HepG2 (cell line): ENCODE data around the gene TREH. TPM values are rescaled to one million over a fixed set of nuclear protein-coding genes. Genes with fewer than 3 reads are reported as not detected.

Source experiments
- ATAC-seq: fragments of 200-7000 bp; cut with Tn5 transposase; 3 replicates; pipeline ENCODE4 v1.9.1; 2020; ENCODE audit warnings: mild to moderate bottlenecking, moderate library complexity
- BruUV-seq: library from RNA; stranded (reverse); fragments of 400-500 nt; replicated peaks from 2 replicates; lab custom pipeline; 2021; lab: Mats Ljungman, UMichigan
- CTCF ChIA-PET: fragments of 300-600 bp; formaldehyde crosslinking; extraction: SDS; loops from one replicate; lab custom pipeline; 2021; ENCODE audit warnings: low total read pairs, inconsistent platforms, low intra/inter-chr PET ratio; lab: Yijun Ruan, JAX
- POLR2A ChIA-PET: fragments of 350-600 bp; sonication (Branson Sonifier 250); formaldehyde crosslinking; loops from one replicate; lab custom pipeline; 2020; ENCODE audit warnings: antibody characterized with exemption, inconsistent platforms; lab: Yijun Ruan, JAX
- DNase-seq: peaks from one replicate; pipeline ENCODE4 v3.0.0-alpha.2; 2015; ENCODE audit warnings: low spot score
- FAIRE-seq: peaks from 3 replicates; lab custom pipeline; 2011; peaks lifted over from hg19 to GRCh38; lab: Jason Lieb, UNC
- H2AFZ ChIP-seq: one replicate; pipeline ENCODE4 v1.6.1; 2011; ENCODE audit warnings: low read length, inconsistent platforms
- H3K27ac ChIP-seq: fragments of 300-600 bp; 3 replicates; pipeline ENCODE4 v1.8.0; 2011; ENCODE audit warnings: mixed run types, mild to moderate bottlenecking, mixed read lengths, low read length, inconsistent platforms; ENCODE audit not compliant: insufficient read depth; ENCODE audit errors: extremely low read length
- H3K27me3 ChIP-seq, 2 experiments: fragments of 200-600 bp in 1 of 2; 2 replicates in 1 of 2; 3 replicates in 1 of 2; pipeline versions ENCODE4 v1.6.0 to v1.8.0; 2011; ENCODE audit warnings: low read length in 2 of 2, mild to moderate bottlenecking in 2 of 2, moderate library complexity in 2 of 2, inconsistent platforms in 1 of 2; ENCODE audit not compliant: insufficient read depth in 2 of 2, control insufficient read depth in 1 of 2
- H3K36me3 ChIP-seq, 2 experiments: fragments of 200-600 bp in 1 of 2; replicated peaks in 1 of 2; 2 replicates in 1 of 2; 3 replicates in 1 of 2; pipeline versions ENCODE4 v1.5.1 to v1.8.0; 2011; ENCODE audit warnings: low read length in 2 of 2, inconsistent platforms in 1 of 2; ENCODE audit not compliant: insufficient read depth in 2 of 2, control insufficient read depth in 1 of 2
- H3K4me1 ChIP-seq: 2 replicates; pipeline ENCODE4 v1.5.1; 2012; ENCODE audit warnings: low read length, inconsistent platforms; ENCODE audit not compliant: insufficient read depth
- H3K4me2 ChIP-seq: 2 replicates; pipeline ENCODE4 v1.6.0; 2011; ENCODE audit warnings: low read depth, low read length, inconsistent platforms
- H3K4me3 ChIP-seq, 3 experiments: fragments of 200-600 bp in 1 of 3; sonication (generic), shearing (Covaris generic) in 1 of 3; replicated peaks in 1 of 3; 2 replicates each; pipeline ENCODE4 v1.5.1; 2011 to 2016; ENCODE audit warnings: low read length in 3 of 3, inconsistent platforms in 2 of 3, low read depth in 2 of 3, mild to moderate bottlenecking in 2 of 3, control low read depth in 1 of 3, mixed read lengths in 1 of 3; ENCODE audit not compliant: insufficient read depth in 1 of 3
- H3K79me2 ChIP-seq: one replicate; pipeline ENCODE4 v1.6.1; 2011; ENCODE audit warnings: low read length, inconsistent platforms; ENCODE audit not compliant: insufficient read depth
- H3K9ac ChIP-seq: 2 replicates; pipeline ENCODE4 v1.6.0; 2011; ENCODE audit warnings: mild to moderate bottlenecking, low read depth, low read length, inconsistent platforms; ENCODE audit not compliant: insufficient read depth
- H3K9me3 ChIP-seq: 2 replicates; pipeline ENCODE4 v1.5.1; 2012; ENCODE audit warnings: mild to moderate bottlenecking, low read length
- H4K20me1 ChIP-seq: 2 replicates; pipeline ENCODE4 v1.6.0; 2011; ENCODE audit warnings: inconsistent platforms, mild to moderate bottlenecking, low read length, moderate library complexity; ENCODE audit not compliant: insufficient read depth
- ADNP ChIP-seq: sonication (generic); formaldehyde crosslinking; IDR thresholded peaks from 2 replicates; pipeline ENCODE4 v1.4.0; 2020; ENCODE audit warnings: missing genetic modification reagents
- GABPB1 ChIP-seq: IDR thresholded peaks from 2 replicates; pipeline ENCODE4 v1.6.1; 2016; ENCODE audit warnings: mild to moderate bottlenecking, missing genetic modification reagents, moderate library complexity, missing compliant biosample characterization
- MXD4 ChIP-seq: IDR thresholded peaks from 2 replicates; pipeline ENCODE4 v1.6.1; 2016; ENCODE audit warnings: mild to moderate bottlenecking, missing biosample characterization, missing genetic modification reagents
- in situ Hi-C: cut with HindIII; loops from 2 replicates; pipeline ENCODE4 v1.10.0; 2017; ENCODE audit warnings: low pct_unique_long_range_greater_than_20kb; ENCODE audit not compliant: extremely low pct_ligation_motif_present
- intact Hi-C: fragments of 100-400 bp; cut with micrococcal nuclease; formaldehyde crosslinking; loops from one replicate; pipeline ENCODE4 v1.10.0; 2022; ENCODE audit not compliant: unreplicated experiment
- polyA plus RNA-seq, 8 experiments: library from polyadenylated mRNA; depleted of rRNA in 3 of 8; stranded (reverse) in 7 of 8; unstranded in 1 of 8; fragments of >200 nt; fragmentation: Illumina TruSeq in 4 of 8; extraction: Trizol in 4 of 8; gene quantifications; 2 replicates each; pipeline versions ENCODE4 v1.2.1 to v1.2.3, GENCODE V29; 2011 to 2016; ENCODE audit warnings: low read depth in 4 of 8, missing spikeins in 1 of 8, mixed read lengths in 1 of 8; ENCODE audit not compliant: insufficient read depth in 1 of 8
- total RNA-seq, 5 experiments: library from RNA; depleted of rRNA; stranded (reverse); fragments of >200 nt; fragmentation: Illumina TruSeq; extraction: Trizol; gene quantifications; 2 replicates each; pipeline ENCODE4 v1.2.3, GENCODE V29; 2016; ENCODE audit warnings: low read depth in 1 of 5
- TF ChIP-seq, protein P1 (sequence below): sonication (generic); formaldehyde crosslinking; IDR thresholded peaks from 2 replicates; pipeline ENCODE4 v1.9.0; 2021; ENCODE audit warnings: missing genetic modification reagents, borderline replicate concordance
- TF ChIP-seq, protein P2 (sequence below): sonication (generic); formaldehyde crosslinking; IDR thresholded peaks from 2 replicates; pipeline ENCODE4 v1.4.0; 2020; ENCODE audit warnings: missing genetic modification reagents

The TREH gene
- total and polyA plus RNA-seq, 2 of the 13 experiments (the other 11 are each of a cell fraction or from before 2014, with no cell fraction given) = 0.53 to 0.86 TPM

DNA sequence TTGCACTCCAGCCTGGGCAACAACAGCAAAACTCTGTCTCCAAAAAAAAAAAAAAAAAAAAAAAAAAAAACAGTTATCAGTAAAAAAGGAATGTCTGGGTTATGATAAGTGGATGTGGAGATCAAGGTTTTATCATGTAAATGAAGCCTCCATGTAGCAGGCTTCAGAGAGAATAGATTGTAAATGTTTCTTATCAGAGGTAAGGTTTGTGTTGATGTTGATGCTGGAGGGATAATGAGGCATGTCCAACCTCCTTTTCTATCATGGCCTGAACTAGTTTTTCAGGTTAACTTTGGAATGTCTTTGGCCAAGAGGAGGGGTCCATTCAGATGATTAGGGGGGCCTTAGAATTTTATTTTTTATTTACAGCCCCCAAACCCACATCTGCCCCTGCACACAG, 35.4 kb upstream of the TREH start:
- Histone ChIP-seq H2AFZ (no peak overlapping the region), H3K36me3 (no peaks in the 10 kb centered on the region), H3K9ac (no peak overlapping the region), H3K79me2 (no peaks in the 10 kb centered on the region), H3K4me1 (peaks cover 22% of the 10 kb centered on the region), H3K27me3 (no peaks in the 10 kb centered on the region), H3K4me2 (no peak overlapping the region), H3K27ac (no peak overlapping the region), H3K9me3 (no peaks in the 10 kb centered on the region), H4K20me1 (no peaks in the 10 kb centered on the region), H3K4me3 (no peak overlapping the region)
- no TSS peak for BruUV-seq
- no peak for FAIRE-seq
- no peak for ATAC-seq
- no peak for DNase-seq
- ChIA-PET POLR2A (no interaction called here), CTCF (no interaction called here)
- TF ChIP-seq, protein P1, sequence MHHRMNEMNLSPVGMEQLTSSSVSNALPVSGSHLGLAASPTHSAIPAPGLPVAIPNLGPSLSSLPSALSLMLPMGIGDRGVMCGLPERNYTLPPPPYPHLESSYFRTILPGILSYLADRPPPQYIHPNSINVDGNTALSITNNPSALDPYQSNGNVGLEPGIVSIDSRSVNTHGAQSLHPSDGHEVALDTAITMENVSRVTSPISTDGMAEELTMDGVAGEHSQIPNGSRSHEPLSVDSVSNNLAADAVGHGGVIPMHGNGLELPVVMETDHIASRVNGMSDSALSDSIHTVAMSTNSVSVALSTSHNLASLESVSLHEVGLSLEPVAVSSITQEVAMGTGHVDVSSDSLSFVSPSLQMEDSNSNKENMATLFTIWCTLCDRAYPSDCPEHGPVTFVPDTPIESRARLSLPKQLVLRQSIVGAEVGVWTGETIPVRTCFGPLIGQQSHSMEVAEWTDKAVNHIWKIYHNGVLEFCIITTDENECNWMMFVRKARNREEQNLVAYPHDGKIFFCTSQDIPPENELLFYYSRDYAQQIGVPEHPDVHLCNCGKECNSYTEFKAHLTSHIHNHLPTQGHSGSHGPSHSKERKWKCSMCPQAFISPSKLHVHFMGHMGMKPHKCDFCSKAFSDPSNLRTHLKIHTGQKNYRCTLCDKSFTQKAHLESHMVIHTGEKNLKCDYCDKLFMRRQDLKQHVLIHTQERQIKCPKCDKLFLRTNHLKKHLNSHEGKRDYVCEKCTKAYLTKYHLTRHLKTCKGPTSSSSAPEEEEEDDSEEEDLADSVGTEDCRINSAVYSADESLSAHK = no peak
- TF ChIP-seq, protein P2, sequence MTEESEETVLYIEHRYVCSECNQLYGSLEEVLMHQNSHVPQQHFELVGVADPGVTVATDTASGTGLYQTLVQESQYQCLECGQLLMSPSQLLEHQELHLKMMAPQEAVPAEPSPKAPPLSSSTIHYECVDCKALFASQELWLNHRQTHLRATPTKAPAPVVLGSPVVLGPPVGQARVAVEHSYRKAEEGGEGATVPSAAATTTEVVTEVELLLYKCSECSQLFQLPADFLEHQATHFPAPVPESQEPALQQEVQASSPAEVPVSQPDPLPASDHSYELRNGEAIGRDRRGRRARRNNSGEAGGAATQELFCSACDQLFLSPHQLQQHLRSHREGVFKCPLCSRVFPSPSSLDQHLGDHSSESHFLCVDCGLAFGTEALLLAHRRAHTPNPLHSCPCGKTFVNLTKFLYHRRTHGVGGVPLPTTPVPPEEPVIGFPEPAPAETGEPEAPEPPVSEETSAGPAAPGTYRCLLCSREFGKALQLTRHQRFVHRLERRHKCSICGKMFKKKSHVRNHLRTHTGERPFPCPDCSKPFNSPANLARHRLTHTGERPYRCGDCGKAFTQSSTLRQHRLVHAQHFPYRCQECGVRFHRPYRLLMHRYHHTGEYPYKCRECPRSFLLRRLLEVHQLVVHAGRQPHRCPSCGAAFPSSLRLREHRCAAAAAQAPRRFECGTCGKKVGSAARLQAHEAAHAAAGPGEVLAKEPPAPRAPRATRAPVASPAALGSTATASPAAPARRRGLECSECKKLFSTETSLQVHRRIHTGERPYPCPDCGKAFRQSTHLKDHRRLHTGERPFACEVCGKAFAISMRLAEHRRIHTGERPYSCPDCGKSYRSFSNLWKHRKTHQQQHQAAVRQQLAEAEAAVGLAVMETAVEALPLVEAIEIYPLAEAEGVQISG (CRISPR knock-in tag) = no peak
- TF ChIP-seq ADNP (CRISPR knock-in tag) (no peak), GABPB1 (CRISPR knock-in tag) (no peak), MXD4 (CRISPR knock-in tag) (no peak)
- intact Hi-C loops = no loop called here
- in situ Hi-C loops = no loop called here
